GM19238 (cell line): ENCODE measurements around the gene BANP.
A peak's percentile ranks its signal among the peaks of the same experiment; 100 is the strongest.
"Not testable (repeated sequence)": the region's sequence is repeated elsewhere in the genome, so short reads cannot be mapped to it uniquely, and the experiment has no call there.

Experiments
- DNase-seq: peaks from one replicate; pipeline ENCODE4 v3.0.0; 2011; ENCODE audit warnings: low spot score; ENCODE audit not compliant: insufficient read length

Gene BANP

DNA sequence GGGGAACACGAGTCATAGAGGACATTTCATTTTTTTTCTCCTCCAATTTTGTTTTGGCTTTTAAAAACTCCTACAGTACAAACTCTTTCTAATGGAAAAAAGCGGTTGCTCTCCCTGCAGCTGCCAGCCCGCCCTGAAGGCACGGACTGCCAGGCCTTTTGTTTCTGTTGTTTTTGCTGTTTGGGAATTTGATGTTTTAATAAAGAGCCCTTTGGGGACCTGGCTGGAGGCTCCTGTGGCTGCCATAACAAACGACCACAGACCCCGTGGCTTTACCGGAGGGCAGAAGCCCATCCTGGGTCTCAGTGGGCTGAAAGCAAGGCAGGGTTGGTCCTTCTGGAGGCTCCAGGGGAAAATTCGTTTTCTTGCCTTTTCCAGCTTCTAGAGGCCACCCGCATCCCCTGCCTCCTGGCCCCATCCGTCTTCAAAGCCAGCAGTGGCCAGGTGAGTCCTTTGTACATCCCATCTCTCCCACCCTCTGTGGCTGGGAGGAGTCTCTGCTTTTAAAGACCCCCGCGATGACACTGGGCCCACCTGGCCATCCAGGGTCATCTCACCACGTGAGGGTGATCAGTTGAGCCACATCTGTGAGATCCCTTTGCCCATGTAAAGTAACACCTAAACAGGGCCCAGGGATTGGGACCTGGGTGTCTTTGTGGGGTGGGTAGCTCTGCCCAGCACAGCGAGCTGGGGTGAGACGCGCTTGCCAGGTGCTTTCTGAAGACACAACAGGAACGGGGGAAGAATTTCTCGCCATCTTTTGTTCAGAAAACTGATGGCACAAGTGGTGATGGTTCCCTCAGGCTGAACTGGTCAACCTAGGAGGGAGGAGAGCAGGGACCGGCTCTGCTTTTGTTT is 113.9 kb downstream of the BANP start:
- DNase-seq: no peak

DNA sequence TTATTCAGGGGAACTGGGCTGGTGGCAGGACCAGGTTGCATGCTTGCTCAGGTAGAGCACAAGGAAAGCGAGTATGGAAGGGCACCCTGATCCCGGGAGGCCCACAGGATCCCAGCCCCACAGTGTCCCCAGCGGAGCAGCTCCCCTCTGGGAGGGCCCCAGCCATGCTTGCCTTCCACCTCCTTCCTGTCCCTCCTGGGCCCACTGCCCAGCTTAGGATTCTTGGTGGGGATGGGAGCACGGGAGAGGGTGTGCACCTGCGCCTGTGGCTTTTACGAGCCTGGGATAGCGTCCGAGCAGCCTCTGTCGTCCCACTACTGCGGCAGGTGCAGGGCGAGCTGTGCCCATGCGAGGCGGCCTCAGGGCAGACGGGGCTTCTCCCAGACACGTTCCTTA is 114.5 kb downstream of the BANP start:
- DNase-seq: no peak

DNA sequence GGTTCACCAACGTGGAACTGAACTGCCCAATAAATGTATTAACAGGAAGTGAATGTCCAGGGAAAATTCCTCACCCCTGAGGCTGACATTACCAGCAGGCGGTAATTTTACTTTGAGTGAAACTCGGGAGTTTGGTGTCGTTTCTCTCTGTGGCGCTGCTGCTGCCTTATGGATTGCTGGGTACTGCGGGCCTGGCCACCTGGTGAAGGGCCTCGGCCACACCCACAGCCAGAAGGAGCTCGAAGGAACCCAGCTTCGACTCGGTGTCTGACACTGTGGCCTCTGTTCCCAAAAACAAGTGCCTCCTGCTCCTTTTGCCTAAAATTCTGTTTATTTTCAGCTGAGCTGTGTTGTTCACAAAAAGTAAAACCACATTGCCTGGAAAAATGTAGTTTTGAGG is 115.0 kb downstream of the BANP start:
- no peak for DNase-seq

- no peak for DNase-seq
Observed at GRCh38 chr16:88066680-88067529, 115.7 kb downstream of the BANP start.

GRCh38 chr16:88067530-88068411 is 116.5 kb downstream of the BANP start:
- DNase-seq: no peak

DNA sequence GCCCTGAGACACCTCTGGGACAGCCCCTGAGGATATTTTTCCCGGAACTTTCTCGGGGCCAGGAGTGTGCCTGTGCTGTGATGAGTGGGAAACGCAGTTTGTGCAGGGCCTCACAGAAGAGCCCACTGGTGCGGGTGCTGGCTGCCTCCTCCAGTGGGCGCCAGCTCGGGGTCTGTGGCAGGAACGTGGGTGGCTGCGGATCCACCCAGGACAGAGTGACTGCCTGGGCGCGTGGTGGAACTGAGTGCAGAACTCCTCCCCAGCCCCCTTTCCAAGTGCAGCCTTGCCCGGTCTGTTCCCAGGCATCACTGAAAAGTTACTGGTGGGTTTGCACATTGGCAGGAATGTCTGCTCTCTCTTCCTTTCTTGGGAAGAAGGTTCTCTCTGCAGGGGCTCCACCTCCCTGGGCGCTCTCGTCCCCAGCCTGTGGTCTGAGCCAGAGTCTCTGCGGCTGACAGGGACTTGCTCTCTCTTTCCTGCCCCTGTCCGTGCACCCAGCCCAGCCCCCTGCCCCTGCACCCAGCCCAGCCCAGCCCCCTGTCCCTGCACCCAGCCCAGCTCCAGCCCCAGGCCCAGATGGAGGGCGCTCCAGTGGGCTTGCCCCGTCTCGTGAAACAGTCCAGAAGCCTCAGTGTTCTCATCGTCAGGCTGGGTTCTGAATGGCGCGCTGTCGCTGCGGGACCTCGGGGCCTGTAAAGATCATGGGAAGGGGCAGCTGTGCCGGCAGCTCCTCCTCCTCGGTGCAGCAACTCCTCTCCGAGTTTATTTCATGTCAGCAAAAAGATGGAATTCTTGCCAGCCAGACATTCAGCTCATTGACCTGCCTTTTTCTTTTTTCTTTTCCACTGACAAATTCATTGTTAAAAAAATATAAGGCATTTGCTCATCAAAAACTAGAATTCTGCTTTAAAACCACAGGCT is 117.5 kb downstream of the BANP start:
- DNase-seq: no peak

DNA sequence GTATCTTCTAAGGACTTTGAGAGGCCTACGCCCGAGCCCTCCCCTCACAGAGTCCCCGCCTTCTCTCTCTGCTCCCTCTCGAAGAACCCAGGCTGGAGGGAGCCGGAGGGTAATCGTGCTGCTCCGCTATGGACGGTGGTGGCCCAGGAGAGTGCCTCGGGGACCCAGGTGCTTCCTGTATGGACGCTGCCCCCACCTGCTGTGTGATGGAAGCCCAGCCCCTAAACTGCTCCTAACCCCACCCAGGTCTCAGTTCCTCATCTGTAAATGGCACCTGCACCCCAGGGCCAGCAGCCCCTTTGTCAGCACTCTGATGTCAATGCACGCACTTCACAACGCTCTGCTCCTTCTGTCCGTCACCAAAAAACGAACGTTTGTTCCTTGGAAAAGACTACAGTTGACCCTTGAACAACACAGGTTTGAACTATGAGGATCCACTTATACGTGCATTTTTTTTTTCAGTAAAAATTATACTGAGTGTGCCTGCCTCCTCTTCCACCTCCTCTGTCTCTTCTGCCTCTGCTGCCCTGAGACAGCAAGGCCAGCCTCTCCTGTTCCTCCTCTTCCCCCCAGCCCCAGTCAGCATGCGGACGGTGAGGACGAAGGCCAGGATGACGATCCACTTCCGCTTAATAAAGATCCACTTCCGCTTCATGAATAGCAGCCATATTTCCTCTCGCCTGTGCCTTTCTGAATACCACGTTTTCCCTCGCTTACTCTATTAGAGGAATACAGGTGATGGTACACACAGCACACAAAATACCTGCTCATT is 118.3 kb downstream of the BANP start:
- peak; percentile 95 for DNase-seq

GRCh38 chr16:88070341-88070740 is 119.1 kb downstream of the BANP start:
- DNase-seq: no peak

DNA sequence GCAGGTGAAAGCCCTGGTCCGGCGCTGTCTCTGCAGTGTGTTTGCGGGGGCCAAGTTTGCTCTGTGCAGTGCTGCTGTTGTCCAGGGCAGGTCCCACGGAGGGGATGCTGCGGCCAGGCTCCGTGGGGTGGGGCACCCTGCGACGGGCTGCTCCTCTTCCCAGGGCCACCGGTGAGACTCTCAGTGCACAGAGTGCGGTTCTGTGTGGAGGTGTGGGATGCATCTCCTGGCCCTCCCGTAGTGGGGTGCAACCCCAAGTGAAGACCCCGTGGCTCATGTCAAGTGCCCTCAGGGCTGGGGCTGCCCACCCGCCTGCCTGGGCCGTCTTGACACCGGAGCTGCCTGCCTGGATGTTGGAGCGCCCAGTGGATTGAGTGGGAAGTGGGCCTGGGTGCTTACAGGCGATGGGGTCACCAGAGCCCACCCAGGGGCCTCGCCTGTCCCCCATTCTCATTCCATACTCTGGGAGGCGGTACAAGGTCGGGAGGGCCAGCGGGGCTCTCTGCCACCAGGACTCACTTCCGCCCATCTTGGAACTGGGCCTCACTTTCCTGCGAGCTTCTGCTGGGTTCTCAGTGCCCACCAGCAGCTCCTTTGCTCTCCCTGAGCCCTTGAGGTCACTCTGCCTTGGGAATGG is 119.9 kb downstream of the BANP start:
- DNase-seq: no peak

DNA sequence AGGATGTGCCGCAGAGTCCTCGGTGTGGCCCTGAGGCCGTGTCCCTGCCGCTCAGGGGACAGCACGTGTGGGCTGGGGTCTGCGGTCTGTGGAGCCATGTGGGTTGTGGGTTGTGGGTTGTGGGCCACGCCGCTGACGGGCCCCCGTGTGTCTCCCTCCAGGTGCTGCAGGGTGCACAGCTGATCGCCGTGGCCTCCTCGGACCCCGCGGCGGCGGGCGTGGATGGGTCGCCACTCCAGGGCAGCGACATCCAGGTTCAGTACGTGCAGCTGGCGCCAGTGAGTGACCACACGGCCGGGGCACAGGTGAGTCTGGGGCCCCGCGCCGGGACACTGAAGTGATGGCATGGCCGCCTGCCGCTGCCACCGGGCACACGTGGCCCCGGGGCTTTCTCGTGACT is 120.7 kb downstream of the BANP start:
- no peak for DNase-seq

GRCh38 chr16:88072571-88073001 is 121.4 kb downstream of the BANP start:
- no peak for DNase-seq

GRCh38 chr16:88073201-88073721 is 122.0 kb downstream of the BANP start:
- DNase-seq: no peak

GRCh38 chr16:88074041-88074440 is 122.8 kb downstream of the BANP start:
- no peak for DNase-seq

GRCh38 chr16:88076211-88076931 is 125.1 kb downstream of the BANP start:
- DNase-seq: no peak

DNA sequence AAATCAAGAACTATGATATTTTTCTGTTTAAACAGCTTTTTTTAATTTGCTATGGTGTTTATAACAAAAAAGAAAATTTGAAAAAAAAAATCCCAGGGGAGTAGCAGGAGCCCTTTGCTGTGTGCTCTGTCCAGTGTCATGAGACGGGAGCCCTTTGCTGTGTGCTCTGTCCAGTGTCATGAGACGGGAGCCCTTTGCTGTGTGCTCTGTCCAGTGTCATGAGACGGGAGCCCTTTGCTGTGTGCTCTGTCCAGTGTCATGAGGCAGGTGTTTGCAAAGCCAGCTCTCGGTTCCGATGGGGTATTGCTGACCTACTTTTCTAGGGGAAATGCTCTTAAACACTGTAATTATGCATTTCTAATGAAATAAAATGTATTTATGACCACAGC is 125.7 kb downstream of the BANP start:
- DNase-seq: not testable (repeated sequence)

DNA sequence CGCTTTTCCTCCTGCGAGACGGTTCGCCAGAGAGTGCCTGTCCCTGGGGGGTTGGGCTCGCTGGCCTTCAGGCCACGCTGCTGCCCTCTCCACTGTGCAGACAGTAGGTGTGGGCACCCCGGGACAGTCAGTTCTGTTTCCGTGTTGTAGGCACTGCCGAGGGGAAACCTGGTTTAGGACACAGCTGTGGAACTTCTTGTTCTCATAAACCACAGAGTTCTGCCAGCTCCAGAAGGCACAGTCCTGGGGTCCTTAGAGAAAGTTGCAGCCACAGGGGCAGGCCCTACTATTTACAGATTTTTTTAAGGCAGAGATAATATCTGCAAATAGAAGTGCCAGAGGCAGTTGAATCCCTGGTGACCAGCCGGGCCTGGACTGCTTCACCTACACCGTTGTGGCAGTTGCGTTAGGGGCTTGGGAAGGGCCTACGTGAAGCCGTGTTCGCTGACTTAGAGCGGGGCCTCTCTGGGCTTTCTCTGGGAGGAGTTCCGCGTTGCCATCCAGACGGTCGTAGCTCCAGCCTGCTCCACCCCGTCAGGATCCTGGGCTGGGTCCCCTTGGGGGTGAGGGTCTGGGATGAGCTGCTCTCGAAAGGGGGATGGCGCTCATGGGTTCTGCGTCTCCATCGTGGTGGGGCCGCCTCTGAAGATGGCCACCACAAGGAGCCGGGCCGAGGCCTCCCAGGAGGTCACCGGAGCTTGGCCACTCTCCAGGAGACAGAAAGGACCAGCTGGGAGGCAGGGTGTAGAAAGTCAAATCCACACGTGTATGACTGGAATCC is 126.3 kb downstream of the BANP start:
- no peak for DNase-seq

DNA sequence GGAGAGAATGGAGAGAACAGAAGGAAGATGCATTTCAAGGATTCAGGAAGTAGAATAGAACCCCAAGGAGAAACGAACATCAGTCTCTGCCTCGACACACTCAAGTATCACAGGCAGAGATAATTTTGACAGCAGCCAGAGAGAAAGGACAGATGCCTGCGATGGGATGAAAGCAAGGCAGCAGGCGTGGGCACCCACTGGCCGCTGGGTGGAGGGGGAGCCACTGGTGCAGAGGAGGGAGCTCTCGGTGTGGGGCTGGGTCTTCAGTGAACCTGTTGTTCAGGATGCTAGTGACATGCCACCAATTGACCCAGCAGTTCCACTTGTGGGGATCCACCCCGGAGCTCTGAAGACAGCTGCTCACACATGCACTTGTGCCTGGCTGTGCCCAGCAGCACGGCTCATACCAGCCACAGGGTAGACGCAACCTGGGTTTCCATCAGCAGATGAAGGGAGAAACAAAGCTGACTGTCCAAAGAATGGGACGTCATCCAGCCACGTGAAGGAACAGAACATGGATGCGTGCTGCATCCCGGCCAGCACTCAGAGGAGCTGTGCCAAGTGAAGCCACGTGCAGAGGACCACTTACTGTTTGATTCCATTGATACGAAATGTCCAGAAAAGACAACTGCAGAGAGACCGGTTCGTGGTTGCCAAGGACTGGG is 127.0 kb downstream of the BANP start:
- no peak for DNase-seq
